GM12878 (cell line): Measurements from ENCODE around the gene TDO2. TPM values are rescaled to one million over a fixed set of nuclear protein-coding genes. Genes with fewer than 3 reads are reported as not detected.

ENCODE experiments used
- ATAC-seq: fragments of 200-7000 bp; cut with Tn5 transposase; 3 replicates; pipeline ENCODE4 v1.9.1; 2020; ENCODE audit warnings: mild to moderate bottlenecking, moderate library complexity
- BruUV-seq: library from RNA; stranded (reverse); fragments of 400-500 nt; replicated peaks from 2 replicates; lab custom pipeline; 2021; lab: Mats Ljungman, UMichigan
- CTCF ChIA-PET: fragments of 300-600 bp; sonication (Branson Sonifier 250); formaldehyde crosslinking; extraction: SDS; loops from one replicate; lab custom pipeline; 2021; ENCODE audit warnings: inconsistent platforms; lab: Yijun Ruan, JAX
- POLR2A ChIA-PET: fragments of 350-600 bp; formaldehyde crosslinking; extraction: SDS; loops from one replicate; lab custom pipeline; 2021; ENCODE audit warnings: inconsistent platforms; lab: Charles Lee
- RAD21 ChIA-PET: fragments of 300-600 bp; sonication (Branson Sonifier 250); formaldehyde crosslinking; loops from one replicate; lab custom pipeline; 2023; ENCODE audit warnings: antibody characterized with exemption; ENCODE audit not compliant: unreplicated experiment; lab: Charles Lee
- SMC1A ChIA-PET: fragments of 300-600 bp; sonication (Branson Sonifier 250); formaldehyde crosslinking; loops from one replicate; lab custom pipeline; 2023; ENCODE audit not compliant: unreplicated experiment, uncharacterized antibody; lab: Charles Lee
- DNase-seq: peaks from one replicate; pipeline ENCODE4 v3.0.0-alpha.2; 2011; ENCODE audit warnings: low read depth, low spot score
- FAIRE-seq: peaks from 3 replicates; lab custom pipeline; 2011; peaks lifted over from hg19 to GRCh38; lab: Jason Lieb, UNC
- H2AFZ ChIP-seq: 2 replicates; pipeline ENCODE4 v1.6.0; 2011; ENCODE audit warnings: low read depth, low read length, control low read depth; ENCODE audit not compliant: control insufficient read depth
- H3K27ac ChIP-seq: 2 replicates; pipeline ENCODE4 v1.5.1; 2011; ENCODE audit warnings: control low read depth; ENCODE audit not compliant: control insufficient read depth, insufficient read depth
- H3K27me3 ChIP-seq, 2 experiments: replicated peaks in 1 of 2; 2 replicates each; pipeline versions ENCODE4 v1.6.0 to v1.6.1; 2011; ENCODE audit warnings: low read length in 1 of 2; ENCODE audit not compliant: control insufficient read depth in 2 of 2, insufficient read depth in 2 of 2
- H3K36me3 ChIP-seq, 2 experiments: 2 replicates each; pipeline ENCODE4 v1.5.1; 2011; ENCODE audit warnings: low read length in 1 of 2; ENCODE audit not compliant: control insufficient read depth in 2 of 2, insufficient read depth in 2 of 2
- H3K4me1 ChIP-seq: 2 replicates; pipeline ENCODE4 v1.6.1; 2011; ENCODE audit warnings: mild to moderate bottlenecking, low read length, moderate library complexity, mixed read lengths; ENCODE audit not compliant: control insufficient read depth, insufficient read depth
- H3K4me2 ChIP-seq: 2 replicates; pipeline ENCODE4 v1.6.0; 2011; ENCODE audit warnings: control low read depth; ENCODE audit not compliant: control insufficient read depth, insufficient read depth
- H3K4me3 ChIP-seq: fragments of 200-600 bp; sonication (generic); 2 replicates; pipeline ENCODE4 v1.5.1; 2016
- H3K79me2 ChIP-seq: 2 replicates; pipeline ENCODE4 v1.6.0; 2011; ENCODE audit warnings: low read length; ENCODE audit not compliant: control insufficient read depth, insufficient read depth
- H3K9ac ChIP-seq: 2 replicates; pipeline ENCODE4 v1.8.0; 2011; ENCODE audit warnings: low read length, control low read depth, mixed read lengths; ENCODE audit not compliant: control insufficient read depth, insufficient read depth
- H3K9me3 ChIP-seq: replicated peaks from 3 replicates; pipeline ENCODE4 v1.5.1; 2011; ENCODE audit warnings: mild to moderate bottlenecking, low read length; ENCODE audit not compliant: control insufficient read depth, insufficient read depth
- H4K20me1 ChIP-seq: 2 replicates; pipeline ENCODE4 v1.6.0; 2011; ENCODE audit not compliant: control insufficient read depth, insufficient read depth
- BHLHE40 ChIP-seq, 2 experiments: fragments of 450-650 bp in 1 of 2; IDR thresholded peaks; 2 replicates each; pipeline ENCODE4 v1.6.1; 2011 to 2017; ENCODE audit warnings: low read depth in 2 of 2, borderline replicate concordance in 1 of 2, improper control_type of control experiment in 1 of 2, low read length in 1 of 2, mild to moderate bottlenecking in 1 of 2
- EGR1 ChIP-seq, 2 experiments: IDR thresholded peaks; 1 replicate in 1 of 2; 2 replicates in 1 of 2; pipeline ENCODE4 v1.6.1; 2011 to 2012; ENCODE audit warnings: low read depth in 2 of 2, low read length in 2 of 2, borderline replicate concordance in 1 of 2, mild to moderate bottlenecking in 1 of 2, moderate library complexity in 1 of 2
- ETV6 ChIP-seq, 2 experiments: fragments of 450-650 bp in 1 of 2; IDR thresholded peaks in 1 of 2; conservative IDR thresholded peaks in 1 of 2; 2 replicates each; pipeline ENCODE4 v1.6.1; 2014; ENCODE audit warnings: antibody characterized with exemption in 1 of 2, borderline replicate concordance in 1 of 2, low read depth in 1 of 2, mild to moderate bottlenecking in 1 of 2, moderate library complexity in 1 of 2
- NR2F1 ChIP-seq: fragments of 450-650 bp; conservative IDR thresholded peaks from 2 replicates; pipeline ENCODE4 v1.6.1; 2017; ENCODE audit warnings: mild to moderate bottlenecking
- POU2F2 ChIP-seq: IDR thresholded peaks from 3 replicates; pipeline ENCODE4 v1.6.1; 2011; ENCODE audit warnings: low read depth, mild to moderate bottlenecking, low read length, borderline replicate concordance
- SMAD1 ChIP-seq: fragments of 450-650 bp; IDR thresholded peaks from 2 replicates; pipeline ENCODE4 v1.6.1; 2018; ENCODE audit warnings: mild to moderate bottlenecking, low read depth; ENCODE audit not compliant: partially characterized antibody
- SP1 ChIP-seq: IDR thresholded peaks from one replicate; pipeline ENCODE4 v1.6.1; 2011; ENCODE audit warnings: low read depth, low read length
- SREBF2 ChIP-seq: IDR thresholded peaks from 2 replicates; pipeline ENCODE4 v1.6.1; 2012; ENCODE audit warnings: mild to moderate bottlenecking, low read length
- STAT1 ChIP-seq: fragments of 450-650 bp; conservative IDR thresholded peaks from 2 replicates; pipeline ENCODE4 v1.6.1; 2014; ENCODE audit warnings: antibody characterized with exemption, mild to moderate bottlenecking
- STAT3 ChIP-seq: IDR thresholded peaks from 2 replicates; pipeline ENCODE4 v1.6.1; 2011; ENCODE audit warnings: low read depth, low read length, improper control_type of control experiment
- TCF3 ChIP-seq: IDR thresholded peaks from 2 replicates; pipeline ENCODE4 v1.6.1; 2012; ENCODE audit warnings: low read depth, mild to moderate bottlenecking, low read length, borderline replicate concordance; ENCODE audit not compliant: insufficient read depth
- ZNF274 ChIP-seq: IDR thresholded peaks from one replicate; pipeline ENCODE4 v1.8.0; 2011; ENCODE audit not compliant: insufficient read length, insufficient read depth
- WGBS: methylation state at CpG from one replicate; pipeline ENCODE4 v1.1.6; 2016; ENCODE audit warnings: low lambda C conversion rate; ENCODE audit not compliant: insufficient replicate concordance, insufficient coverage; ENCODE audit errors: missing lambda C conversion rate; 5-methylcytosine and 5-hydroxymethylcytosine counted together
- in situ Hi-C: fragments of 300-500 bp; cut with MboI; formaldehyde crosslinking; loops from 9 replicates; pipeline ENCODE4 v1.14.3; 2018; ENCODE audit warnings: mixed read lengths
- intact Hi-C: fragments of 100-400 bp; cut with micrococcal nuclease; formaldehyde crosslinking; loops from one replicate; pipeline ENCODE4 v1.14.2; 2022; ENCODE audit not compliant: unreplicated experiment
- polyA plus RNA-seq, 11 experiments: library from polyadenylated mRNA; depleted of rRNA in 4 of 11; unstranded in 6 of 11; stranded (reverse) in 5 of 11; fragments of >200 nt; fragmentation: Nextera tagmentation in 4 of 11; fragmentation: Illumina TruSeq in 1 of 11; extraction: Ambion mirVana in 4 of 11; extraction: Trizol in 1 of 11; gene quantifications; 1 replicate in 1 of 11; 2 replicates in 10 of 11; pipeline versions ENCODE4 v1.2.1 to v1.2.3, GENCODE V29; 2011 to 2016; ENCODE audit warnings: inconsistent platforms in 2 of 11, missing spikeins in 2 of 11, low read depth in 1 of 11
- total RNA-seq, 4 experiments: library from RNA; depleted of rRNA in 3 of 4; stranded (reverse); fragments of >200 nt in 3 of 4; fragmentation: Illumina TruSeq in 1 of 4; extraction: Trizol in 1 of 4; gene quantifications; 2 replicates each; pipeline versions ENCODE4 v1.2.1 to v1.2.3, GENCODE V29; 2013 to 2021
- TF ChIP-seq, protein P1 (sequence below): fragments of 450-650 bp; IDR thresholded peaks from 2 replicates; pipeline ENCODE4 v1.6.1; 2018; ENCODE audit warnings: mild to moderate bottlenecking, low read depth, moderate library complexity; ENCODE audit not compliant: partially characterized antibody
- TF ChIP-seq, protein P2 (sequence below): fragments of 150-350 bp; IDR thresholded peaks from 2 replicates; pipeline ENCODE4 v1.6.1; 2016; ENCODE audit warnings: low read depth, low read length

The TDO2 gene
- total and polyA plus RNA-seq, 10 of the 15 experiments (the other 5 are each of a cell fraction or from before 2014, with no cell fraction given), result 0.12 to 1.5 (median 0.23) TPM; not detected in 1

DNA sequence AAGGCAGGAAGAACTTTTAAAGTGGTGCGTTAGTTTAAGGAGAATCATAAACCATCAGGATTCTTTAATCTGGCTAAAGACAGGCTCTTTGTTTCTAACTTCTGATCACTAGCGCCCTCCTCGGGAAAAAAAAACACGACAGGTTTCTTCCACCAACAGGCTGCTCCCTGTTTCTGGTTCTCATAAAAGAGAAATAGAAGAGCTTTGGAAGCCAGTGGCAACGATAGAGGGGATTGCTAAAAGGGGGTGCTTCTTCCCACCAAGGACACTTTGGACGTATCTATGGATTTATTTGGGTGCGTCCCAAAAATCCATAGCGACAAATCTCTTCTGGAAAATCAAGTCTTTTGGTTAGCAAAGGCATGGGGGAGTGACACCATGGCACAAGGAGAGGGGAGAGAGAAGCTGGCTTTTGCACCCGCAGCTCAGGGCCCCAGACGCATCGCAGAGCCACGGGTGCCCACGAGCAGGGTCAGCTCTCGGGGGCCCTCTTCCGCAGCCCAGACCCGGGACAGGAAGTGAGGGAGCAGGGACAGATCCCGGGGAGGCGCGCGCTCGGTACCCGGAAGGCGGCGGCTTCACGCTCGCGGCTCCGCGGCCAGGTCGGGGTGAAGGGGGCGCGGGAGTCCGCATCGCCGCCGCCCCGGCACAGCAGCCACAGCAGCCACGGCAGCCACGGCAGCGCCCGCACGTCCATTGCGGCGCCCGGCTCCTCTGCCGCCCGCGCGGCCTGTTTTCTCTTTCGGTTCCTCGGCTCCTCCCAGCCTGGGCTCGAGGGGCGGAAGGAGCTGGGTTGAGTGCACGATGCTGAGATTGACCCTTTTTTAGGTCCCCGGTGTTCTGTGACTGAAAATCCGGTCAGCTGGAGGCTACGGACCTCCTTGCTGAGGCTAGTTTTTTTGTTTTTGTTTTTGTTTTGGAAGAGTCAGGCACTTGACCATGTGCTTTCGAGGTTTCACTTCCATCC lies 49.9 kb downstream of the TDO2 start, which contains the start of gene CTSO:
Gene CTSO, minus strand, starts transcription at position 716 of the 967 bp plus-strand sequence. Its CDS starts 19 bp downstream, at position 697.
- CTCF ChIA-PET, result interaction anchor here (0.6 to 8.5 kb wide), 66 partner anchors 9 to 1783 kb away, joined by 3 to 186 read pairs (median 4); partner anchors contain the start of genes GUCY1B1 and MAP9
- Histone ChIP-seq H3K27ac (peak within 1 kb of the TSS; percentile 89), H2AFZ (peak within 1 kb of the TSS; percentile 99), H3K9ac (peak within 1 kb of the TSS; percentile 98), H4K20me1 (no peaks in the 10 kb centered on the region), H3K27me3 (no peaks in the 10 kb centered on the region), H3K9me3 (no peaks in the 10 kb centered on the region), H3K36me3 (no peaks in the 10 kb centered on the region), H3K79me2 (no peaks in the 10 kb centered on the region; the same call in 1 of the 2 replicates), H3K4me1 (no peaks in the 10 kb centered on the region), H3K4me2 (peak within 1 kb of the TSS; percentile 89), H3K4me3 (peak within 1 kb of the TSS; percentile 77)
- in situ Hi-C loops, result loop anchor here (5.0 kb wide), 1 partner anchor 146 kb away; no protein-coding TSS in a partner anchor
- POLR2A ChIA-PET, result interaction anchor here (0.7 to 2.4 kb wide), 7 partner anchors 20 to 424 kb away, joined by 3 to 21 read pairs (median 5); no protein-coding TSS in a partner anchor
- under 1% methylated on average over 58 of the region's 58 CpGs for WGBS
- FAIRE-seq (peak; percentile 89), DNase-seq (peak; percentile 48), ATAC-seq (peak; percentile 96)
- BruUV-seq, result TSS peak; percentile 62
- RAD21 ChIA-PET, result interaction anchor here (0.6 to 4.2 kb wide), 39 partner anchors 9 to 581 kb away, joined by 3 to 113 read pairs (median 5); partner anchors contain the start of genes GUCY1A1 and MAP9
- intact Hi-C loops, result loop anchor here (1.0 to 10.0 kb wide), 6 partner anchors 144 to 1251 kb away; partner anchors contain the start of genes GUCY1A1 and MAP9
- SMC1A ChIA-PET, result interaction anchor here (0.6 to 4.4 kb wide), 55 partner anchors 9 to 847 kb away, joined by 3 to 110 read pairs (median 4); partner anchors contain the start of gene TDO2
- TF ChIP-seq POU2F2 (peak; percentile 11; the same call in 1 of the 3 replicates), BHLHE40 (IDR thresholded peaks at IDR 0.05; ENCODE audit: borderline replicate concordance in 1 of 2, low read depth in 2 of 2, low read length in 1 of 2) (peak in 1 of 2 experiments; percentile 70; a peak in 2 of 4 replicates), TCF3 (0 out of 2 replicates have a peak, but pooled peaks have one; percentile 48), EGR1 (IDR thresholded peaks at IDR 0.05; ENCODE audit: borderline replicate concordance in 1 of 2, low read depth in 2 of 2, low read length in 2 of 2) (peak in 1 of 2 experiments; percentile 42; a peak in 2 of 3 replicates), STAT3 (no peak), STAT1 (0 out of 2 replicates have a peak, but pooled peaks have one; percentile 40), ZNF274 (no peak), SREBF2 (no peak), ETV6 (conservative IDR thresholded peaks at IDR 0.05 in 1 of 2, IDR thresholded peaks at IDR 0.05 in 1 of 2; ENCODE audit: borderline replicate concordance in 1 of 2, low read depth in 1 of 2) (no peak), SP1 (no peak), NR2F1 (peak; percentile 91), SMAD1 (no peak)
- TF ChIP-seq, protein P1, sequence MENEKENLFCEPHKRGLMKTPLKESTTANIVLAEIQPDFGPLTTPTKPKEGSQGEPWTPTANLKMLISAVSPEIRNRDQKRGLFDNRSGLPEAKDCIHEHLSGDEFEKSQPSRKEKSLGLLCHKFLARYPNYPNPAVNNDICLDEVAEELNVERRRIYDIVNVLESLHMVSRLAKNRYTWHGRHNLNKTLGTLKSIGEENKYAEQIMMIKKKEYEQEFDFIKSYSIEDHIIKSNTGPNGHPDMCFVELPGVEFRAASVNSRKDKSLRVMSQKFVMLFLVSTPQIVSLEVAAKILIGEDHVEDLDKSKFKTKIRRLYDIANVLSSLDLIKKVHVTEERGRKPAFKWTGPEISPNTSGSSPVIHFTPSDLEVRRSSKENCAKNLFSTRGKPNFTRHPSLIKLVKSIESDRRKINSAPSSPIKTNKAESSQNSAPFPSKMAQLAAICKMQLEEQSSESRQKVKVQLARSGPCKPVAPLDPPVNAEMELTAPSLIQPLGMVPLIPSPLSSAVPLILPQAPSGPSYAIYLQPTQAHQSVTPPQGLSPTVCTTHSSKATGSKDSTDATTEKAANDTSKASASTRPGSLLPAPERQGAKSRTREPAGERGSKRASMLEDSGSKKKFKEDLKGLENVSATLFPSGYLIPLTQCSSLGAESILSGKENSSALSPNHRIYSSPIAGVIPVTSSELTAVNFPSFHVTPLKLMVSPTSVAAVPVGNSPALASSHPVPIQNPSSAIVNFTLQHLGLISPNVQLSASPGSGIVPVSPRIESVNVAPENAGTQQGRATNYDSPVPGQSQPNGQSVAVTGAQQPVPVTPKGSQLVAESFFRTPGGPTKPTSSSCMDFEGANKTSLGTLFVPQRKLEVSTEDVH, result no peak
- TF ChIP-seq, protein P2, sequence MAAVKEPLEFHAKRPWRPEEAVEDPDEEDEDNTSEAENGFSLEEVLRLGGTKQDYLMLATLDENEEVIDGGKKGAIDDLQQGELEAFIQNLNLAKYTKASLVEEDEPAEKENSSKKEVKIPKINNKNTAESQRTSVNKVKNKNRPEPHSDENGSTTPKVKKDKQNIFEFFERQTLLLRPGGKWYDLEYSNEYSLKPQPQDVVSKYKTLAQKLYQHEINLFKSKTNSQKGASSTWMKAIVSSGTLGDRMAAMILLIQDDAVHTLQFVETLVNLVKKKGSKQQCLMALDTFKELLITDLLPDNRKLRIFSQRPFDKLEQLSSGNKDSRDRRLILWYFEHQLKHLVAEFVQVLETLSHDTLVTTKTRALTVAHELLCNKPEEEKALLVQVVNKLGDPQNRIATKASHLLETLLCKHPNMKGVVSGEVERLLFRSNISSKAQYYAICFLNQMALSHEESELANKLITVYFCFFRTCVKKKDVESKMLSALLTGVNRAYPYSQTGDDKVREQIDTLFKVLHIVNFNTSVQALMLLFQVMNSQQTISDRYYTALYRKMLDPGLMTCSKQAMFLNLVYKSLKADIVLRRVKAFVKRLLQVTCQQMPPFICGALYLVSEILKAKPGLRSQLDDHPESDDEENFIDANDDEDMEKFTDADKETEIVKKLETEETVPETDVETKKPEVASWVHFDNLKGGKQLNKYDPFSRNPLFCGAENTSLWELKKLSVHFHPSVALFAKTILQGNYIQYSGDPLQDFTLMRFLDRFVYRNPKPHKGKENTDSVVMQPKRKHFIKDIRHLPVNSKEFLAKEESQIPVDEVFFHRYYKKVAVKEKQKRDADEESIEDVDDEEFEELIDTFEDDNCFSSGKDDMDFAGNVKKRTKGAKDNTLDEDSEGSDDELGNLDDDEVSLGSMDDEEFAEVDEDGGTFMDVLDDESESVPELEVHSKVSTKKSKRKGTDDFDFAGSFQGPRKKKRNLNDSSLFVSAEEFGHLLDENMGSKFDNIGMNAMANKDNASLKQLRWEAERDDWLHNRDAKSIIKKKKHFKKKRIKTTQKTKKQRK, result no peak
